Measurements from ENCODE around the gene CFAP61. TPM values are rescaled to one million over a fixed set of nuclear protein-coding genes. Genes with fewer than 3 reads are reported as not detected.

Gene CFAP61
- polyA plus RNA-seq, 1 experiment, result not detected

GRCh38 chr20:20204256-20204655 lies 151.9 kb downstream of the CFAP61 start:
- no peak for DNase-seq (ENCODE audit: low read depth)
- POLR2A ChIA-PET, result no interaction called here
- Histone ChIP-seq H3K36me3 (ENCODE audit: control insufficient read depth, insufficient read depth, low read length) (no peaks in the 10 kb centered on the region), H3K27me3 (ENCODE audit: control insufficient read depth, insufficient read depth, low read length) (peaks cover 10% of the 10 kb centered on the region), H3K4me3 (ENCODE audit: low read depth, low read length) (no peak overlapping the region)
- CTCF ChIA-PET, result interaction anchor here (0.6 to 1.6 kb wide), 2 partner anchors 34 to 110 kb away, joined by 4 read pairs; no protein-coding TSS in a partner anchor
- no peak for TF ChIP-seq CTCF (IDR thresholded peaks at IDR 0.05; ENCODE audit: insufficient read depth, low read depth, low read length)

GRCh38 chr20:20205141-20205861 lies 153.0 kb downstream of the CFAP61 start:
- DNase-seq (ENCODE audit: low read depth), result no peak
- H3K36me3 ChIP-seq (ENCODE audit: control insufficient read depth, insufficient read depth, low read length), result no peaks in the 10 kb centered on the region
- CTCF ChIA-PET, result interaction anchor here (1.6 kb wide), 1 partner anchor 33 kb away, joined by 4 read pairs; no protein-coding TSS in a partner anchor
- peaks cover 11% of the 10 kb centered on the region for H3K27me3 ChIP-seq (ENCODE audit: control insufficient read depth, insufficient read depth, low read length)
- TF ChIP-seq CTCF (IDR thresholded peaks at IDR 0.05; ENCODE audit: insufficient read depth, low read depth, low read length), result no peak
- no peak overlapping the region for H3K4me3 ChIP-seq (ENCODE audit: low read depth, low read length)
- POLR2A ChIA-PET, result no interaction called here

GRCh38 chr20:20205862-20206236 lies 153.5 kb downstream of the CFAP61 start:
- peaks cover 10% of the 10 kb centered on the region for H3K27me3 ChIP-seq (ENCODE audit: control insufficient read depth, insufficient read depth, low read length)
- H3K36me3 ChIP-seq (ENCODE audit: control insufficient read depth, insufficient read depth, low read length), result no peaks in the 10 kb centered on the region
- H3K4me3 ChIP-seq (ENCODE audit: low read depth, low read length), result no peak overlapping the region
- no peak for DNase-seq (ENCODE audit: low read depth)
- ChIA-PET POLR2A (no interaction called here), CTCF (no interaction called here)
- TF ChIP-seq CTCF (IDR thresholded peaks at IDR 0.05; ENCODE audit: insufficient read depth, low read depth, low read length), result no peak

GRCh38 chr20:20206788-20207187 lies 154.5 kb downstream of the CFAP61 start:
- TF ChIP-seq CTCF (IDR thresholded peaks at IDR 0.05; ENCODE audit: insufficient read depth, low read depth, low read length), result no peak
- no peak for DNase-seq (ENCODE audit: low read depth)
- peaks cover 8% of the 10 kb centered on the region for H3K27me3 ChIP-seq (ENCODE audit: control insufficient read depth, insufficient read depth, low read length)
- H3K36me3 ChIP-seq (ENCODE audit: control insufficient read depth, insufficient read depth, low read length), result no peaks in the 10 kb centered on the region
- H3K4me3 ChIP-seq (ENCODE audit: low read depth, low read length), result no peak overlapping the region
- POLR2A ChIA-PET, result no interaction called here
- CTCF ChIA-PET, result interaction anchor here (0.7 to 1.5 kb wide), 2 partner anchors 18 to 47 kb away, joined by 3 to 4 read pairs; no protein-coding TSS in a partner anchor

- no peak for DNase-seq (ENCODE audit: low read depth)
- ChIA-PET CTCF (interaction anchor here (0.7 to 1.5 kb wide), 2 partner anchors 17 to 47 kb away, joined by 3 to 4 read pairs; no protein-coding TSS in a partner anchor), POLR2A (no interaction called here)
- Histone ChIP-seq H3K36me3 (ENCODE audit: control insufficient read depth, insufficient read depth, low read length) (no peaks in the 10 kb centered on the region), H3K27me3 (ENCODE audit: control insufficient read depth, insufficient read depth, low read length) (peaks cover 8% of the 10 kb centered on the region), H3K4me3 (ENCODE audit: low read depth, low read length) (no peak overlapping the region)
- TF ChIP-seq CTCF (IDR thresholded peaks at IDR 0.05; ENCODE audit: insufficient read depth, low read depth, low read length), result no peak
These were observed 155.0 kb downstream of the CFAP61 start for GRCh38 chr20:20207291-20207690.

Measured in BJ (cell line).